Endodermal cell (in vitro differentiated cells): Measurements from ENCODE around the gene MKS1. TPM values are rescaled to one million over a fixed set of nuclear protein-coding genes. Genes with fewer than 3 reads are reported as not detected.
A peak's percentile ranks its signal among the peaks of the same experiment; 100 is the strongest.

Source experiments
- DNase-seq: peaks from one replicate; pipeline ENCODE4 v3.0.0-alpha.2; 2017
- H3K27ac ChIP-seq: 2 replicates; pipeline ENCODE4 v1.5.1; 2013; ENCODE audit warnings: mild to moderate bottlenecking, low read depth, low read length, moderate library complexity
- H3K27me3 ChIP-seq: 2 replicates; pipeline ENCODE4 v1.6.1; 2013; ENCODE audit warnings: mild to moderate bottlenecking, low read length, moderate library complexity; ENCODE audit not compliant: insufficient read depth, control insufficient read depth, poor library complexity, severe bottlenecking
- H3K36me3 ChIP-seq: 2 replicates; pipeline ENCODE4 v1.7.0; 2013; ENCODE audit warnings: mild to moderate bottlenecking, low read length, moderate library complexity; ENCODE audit not compliant: control insufficient read depth, insufficient read depth
- H3K4me1 ChIP-seq: one replicate; pipeline ENCODE4 v1.7.0; 2013; ENCODE audit warnings: low read length; ENCODE audit not compliant: control insufficient read depth, insufficient read depth
- H3K4me3 ChIP-seq: 2 replicates; pipeline ENCODE4 v1.5.1; 2013; ENCODE audit warnings: mild to moderate bottlenecking, low read length, moderate library complexity
- H3K9ac ChIP-seq: 2 replicates; pipeline ENCODE4 v1.6.1; 2013; ENCODE audit warnings: mild to moderate bottlenecking, low read length, moderate library complexity; ENCODE audit not compliant: poor library complexity, severe bottlenecking; ENCODE audit errors: extremely low read depth
- H3K9me3 ChIP-seq: 2 replicates; pipeline ENCODE4 v1.6.1; 2013; ENCODE audit warnings: mild to moderate bottlenecking, low read length, moderate library complexity; ENCODE audit not compliant: control insufficient read depth
- H3K27ac Mint-ChIP-seq: 2 replicates; pipeline ENCODE4 v1.8.0; 2020; ENCODE audit warnings: mixed read lengths
- H3K27me3 Mint-ChIP-seq: 2 replicates; pipeline ENCODE4 v1.8.0; 2021; ENCODE audit warnings: mild to moderate bottlenecking, mixed read lengths; ENCODE audit not compliant: insufficient read depth
- H3K36me3 Mint-ChIP-seq: 2 replicates; pipeline ENCODE4 v1.8.0; 2020; ENCODE audit warnings: low read depth, mixed read lengths
- H3K4me1 Mint-ChIP-seq: 2 replicates; pipeline ENCODE4 v1.8.0; 2020; ENCODE audit warnings: mixed read lengths
- H3K4me3 Mint-ChIP-seq: 2 replicates; pipeline ENCODE4 v1.8.0; 2020; ENCODE audit warnings: mild to moderate bottlenecking, moderate library complexity, mixed read lengths
- H3K9me3 Mint-ChIP-seq: 2 replicates; pipeline ENCODE4 v1.8.0; 2020; ENCODE audit warnings: mild to moderate bottlenecking, mixed read lengths
- WGBS, 2 experiments: methylation state at CpG; one replicate each; pipeline versions ENCODE4 v1.1.5 to v1.1.7; 2013; ENCODE audit warnings: missing lambda C conversion rate in 2 of 2, mixed read lengths in 1 of 2; ENCODE audit not compliant: insufficient coverage in 1 of 2, insufficient read length in 1 of 2; 5-methylcytosine and 5-hydroxymethylcytosine counted together
- total RNA-seq, 2 donors: library from RNA; stranded (reverse); fragmentation: NEBNext Ultra II Directional in 1 of 2; extraction: Animal tissue kit (Norgen Biotek cat#: 25700) in 1 of 2; gene quantifications; 2 replicates in 1 of 2; 3 replicates in 1 of 2; pipeline ENCODE4 v1.2.1, GENCODE V29; 2021
- TF ChIP-seq, protein P1 (sequence below): fragments of 200-600 bp; sonication (generic); conservative IDR thresholded peaks from 2 replicates; pipeline ENCODE4 v1.5.0; 2021; ENCODE audit warnings: antibody characterized with exemption, mild to moderate bottlenecking

MKS1 gene
- total RNA-seq, 2 donors from 2014 or later: 31.8 to 32.2 TPM

DNA sequence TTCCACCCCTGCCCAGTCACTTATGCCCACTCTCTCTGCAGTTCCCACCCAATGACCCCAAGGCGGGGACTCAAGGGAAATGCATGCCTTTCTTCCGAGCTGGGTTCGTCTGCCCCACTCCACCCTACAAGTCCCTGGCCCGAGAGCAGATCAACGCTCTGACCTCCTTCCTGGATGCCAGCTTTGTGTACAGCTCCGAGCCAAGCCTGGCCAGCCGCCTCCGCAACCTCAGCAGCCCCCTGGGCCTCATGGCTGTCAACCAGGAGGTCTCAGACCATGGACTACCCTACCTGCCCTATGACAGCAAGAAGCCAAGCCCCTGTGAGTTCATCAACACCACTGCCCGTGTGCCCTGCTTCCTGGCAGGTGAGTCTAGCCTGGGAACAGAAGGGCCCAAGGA, 33.1 kb upstream of the MKS1 start:
- H3K27ac ChIP-seq: no peak overlapping the region
- Mint-ChIP-seq H3K27me3 (peaks cover 87% of the 10 kb centered on the region), H3K36me3 (no peaks in the 10 kb centered on the region), H3K4me1 (no peaks in the 10 kb centered on the region), H3K27ac (no peak overlapping the region), H3K9me3 (peaks cover 10% of the 10 kb centered on the region), H3K4me3 (no peak overlapping the region)
- H3K9ac ChIP-seq: no peak overlapping the region
- peaks cover 71% of the 10 kb centered on the region for H3K27me3 ChIP-seq
- no peaks in the 10 kb centered on the region for H3K4me1 ChIP-seq
- H3K4me3 ChIP-seq: no peak overlapping the region
- TF ChIP-seq, protein P1, sequence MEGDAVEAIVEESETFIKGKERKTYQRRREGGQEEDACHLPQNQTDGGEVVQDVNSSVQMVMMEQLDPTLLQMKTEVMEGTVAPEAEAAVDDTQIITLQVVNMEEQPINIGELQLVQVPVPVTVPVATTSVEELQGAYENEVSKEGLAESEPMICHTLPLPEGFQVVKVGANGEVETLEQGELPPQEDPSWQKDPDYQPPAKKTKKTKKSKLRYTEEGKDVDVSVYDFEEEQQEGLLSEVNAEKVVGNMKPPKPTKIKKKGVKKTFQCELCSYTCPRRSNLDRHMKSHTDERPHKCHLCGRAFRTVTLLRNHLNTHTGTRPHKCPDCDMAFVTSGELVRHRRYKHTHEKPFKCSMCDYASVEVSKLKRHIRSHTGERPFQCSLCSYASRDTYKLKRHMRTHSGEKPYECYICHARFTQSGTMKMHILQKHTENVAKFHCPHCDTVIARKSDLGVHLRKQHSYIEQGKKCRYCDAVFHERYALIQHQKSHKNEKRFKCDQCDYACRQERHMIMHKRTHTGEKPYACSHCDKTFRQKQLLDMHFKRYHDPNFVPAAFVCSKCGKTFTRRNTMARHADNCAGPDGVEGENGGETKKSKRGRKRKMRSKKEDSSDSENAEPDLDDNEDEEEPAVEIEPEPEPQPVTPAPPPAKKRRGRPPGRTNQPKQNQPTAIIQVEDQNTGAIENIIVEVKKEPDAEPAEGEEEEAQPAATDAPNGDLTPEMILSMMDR: no peak
- 72 to 80% methylated on average over 6 to 9 of the region's 9 CpGs for WGBS, 2 experiments
- DNase-seq: peak; percentile 45
- no peaks in the 10 kb centered on the region for H3K9me3 ChIP-seq
- no peaks in the 10 kb centered on the region for H3K36me3 ChIP-seq

DNA sequence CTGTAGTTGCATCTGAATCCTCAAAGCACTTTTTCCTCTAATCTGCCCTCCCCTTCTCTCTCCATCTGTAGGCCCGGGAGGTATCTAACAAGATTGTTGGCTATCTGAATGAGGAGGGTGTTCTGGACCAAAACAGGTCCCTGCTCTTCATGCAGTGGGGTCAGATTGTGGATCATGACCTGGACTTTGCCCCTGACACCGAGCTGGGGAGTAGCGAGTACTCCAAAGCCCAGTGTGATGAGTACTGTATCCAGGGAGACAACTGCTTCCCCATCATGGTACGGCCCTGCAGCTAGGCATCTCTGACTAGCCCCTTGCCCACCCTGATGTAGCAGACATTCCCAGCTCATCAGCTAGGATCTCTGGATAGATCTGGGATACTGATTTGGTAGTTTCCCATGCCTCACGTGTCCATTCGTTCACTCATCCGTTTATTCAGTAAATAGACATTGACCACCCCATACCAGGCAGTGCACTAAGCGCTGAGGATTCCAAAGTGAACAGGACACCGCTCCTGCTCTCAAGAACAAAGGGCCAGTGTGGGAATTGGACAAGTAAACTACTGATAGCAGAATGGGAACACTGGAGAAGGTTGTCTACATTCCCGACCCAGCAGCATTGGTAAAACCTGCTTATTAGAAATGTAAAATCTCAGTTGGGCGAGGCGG, 31.4 kb upstream of the MKS1 start:
- Mint-ChIP-seq H3K27ac (no peak overlapping the region), H3K4me1 (no peaks in the 10 kb centered on the region), H3K27me3 (peaks cover 91% of the 10 kb centered on the region), H3K36me3 (no peaks in the 10 kb centered on the region), H3K4me3 (no peak overlapping the region), H3K9me3 (peaks cover 10% of the 10 kb centered on the region)
- Histone ChIP-seq H3K9me3 (no peaks in the 10 kb centered on the region), H3K9ac (no peak overlapping the region), H3K4me3 (no peak overlapping the region), H3K27ac (no peak overlapping the region), H3K36me3 (no peaks in the 10 kb centered on the region), H3K4me1 (no peaks in the 10 kb centered on the region), H3K27me3 (peaks cover 84% of the 10 kb centered on the region)
- TF ChIP-seq, protein P1: no peak
- 94 to 96% methylated on average over 11 to 12 of the region's 12 CpGs for WGBS, 2 experiments
- DNase-seq: peak; percentile 44

DNA sequence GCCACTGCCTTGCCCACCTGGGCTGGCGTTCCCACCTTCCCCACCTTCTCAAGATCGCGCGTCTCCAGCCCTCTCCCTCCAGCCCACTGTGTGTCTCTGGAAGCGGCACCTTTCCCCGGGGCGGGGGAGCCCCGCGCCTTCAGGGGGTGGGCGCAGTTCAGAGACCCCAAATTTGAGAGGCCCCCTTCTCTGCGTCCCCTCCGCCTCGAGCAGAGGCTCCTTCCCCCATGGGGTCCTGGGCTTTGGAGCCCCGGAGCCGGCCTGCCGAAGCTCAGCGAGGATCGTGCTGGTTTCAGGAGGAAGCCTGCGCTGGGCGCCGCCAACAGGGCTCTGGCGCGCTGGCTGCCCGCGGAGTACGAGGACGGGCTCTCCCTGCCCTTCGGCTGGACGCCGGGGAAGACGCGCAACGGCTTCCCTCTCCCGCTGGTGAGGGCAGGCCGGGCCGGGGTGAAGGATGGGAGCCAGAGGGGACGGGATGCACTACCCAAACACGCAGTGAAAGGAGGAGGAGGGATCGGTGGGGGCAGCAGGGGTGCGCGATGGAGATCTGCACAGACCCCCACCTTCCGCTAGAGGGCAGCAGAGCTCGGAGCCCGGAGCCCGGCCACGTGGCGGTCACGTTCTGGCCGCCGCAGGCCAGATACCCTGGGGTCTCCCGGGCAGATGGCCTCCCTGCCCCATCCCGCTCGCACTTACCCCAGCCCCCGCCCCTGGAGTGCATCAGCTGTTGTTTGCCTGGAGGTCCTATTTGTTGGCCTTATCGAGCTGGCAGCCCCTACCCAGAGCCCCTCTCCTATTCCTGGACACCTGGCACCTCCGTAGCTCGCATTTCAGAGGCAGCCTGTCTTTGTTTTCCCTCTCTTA, 30.4 kb upstream of the MKS1 start:
- Histone ChIP-seq H3K27ac (no peak overlapping the region), H3K4me3 (peak overlapping the region; percentile 58), H3K36me3 (no peaks in the 10 kb centered on the region), H3K9ac (no peak overlapping the region), H3K27me3 (peaks cover 94% of the 10 kb centered on the region), H3K9me3 (no peaks in the 10 kb centered on the region), H3K4me1 (no peaks in the 10 kb centered on the region)
- WGBS, 2 experiments: 12 to 24% methylated on average over 17 to 57 of the region's 57 CpGs
- Mint-ChIP-seq H3K27me3 (peaks cover 95% of the 10 kb centered on the region), H3K4me1 (no peaks in the 10 kb centered on the region), H3K4me3 (peak overlapping the region; percentile 38), H3K27ac (no peak overlapping the region), H3K9me3 (peaks cover 10% of the 10 kb centered on the region), H3K36me3 (no peaks in the 10 kb centered on the region)
- DNase-seq: peak; percentile 95
- TF ChIP-seq, protein P1: peak; percentile 99
